MM.1S (cell line): ENCODE results near the gene ABHD17B.

ENCODE experiments used
- DNase-seq: peaks from one replicate; pipeline ENCODE4 v3.0.0-alpha.2; 2015
- H2AFZ ChIP-seq: fragments of 300-600 bp; sonication (generic); 2 replicates; pipeline ENCODE4 v1.6.0; 2016; ENCODE audit warnings: antibody characterized with exemption, low read length
- H3F3A ChIP-seq: fragments of 300-600 bp; sonication (generic); 2 replicates; pipeline ENCODE4 v1.6.1; 2016; ENCODE audit warnings: mild to moderate bottlenecking, antibody characterized with exemption, low read length, moderate library complexity, mixed read lengths; ENCODE audit not compliant: insufficient read depth
- H3K27ac ChIP-seq: fragments of 300-600 bp; sonication (generic); 2 replicates; pipeline ENCODE4 v1.5.1; 2016; ENCODE audit warnings: mild to moderate bottlenecking, low read length
- H3K27me3 ChIP-seq: fragments of 300-600 bp; sonication (generic); replicated peaks from 2 replicates; pipeline ENCODE4 v1.6.0; 2016; ENCODE audit warnings: low read length; ENCODE audit not compliant: insufficient read depth
- H3K36me3 ChIP-seq: fragments of 300-600 bp; sonication (generic); replicated peaks from 2 replicates; pipeline ENCODE4 v1.6.1; 2016; ENCODE audit warnings: mild to moderate bottlenecking, low read length, mixed read lengths; ENCODE audit not compliant: insufficient read depth
- H3K4me1 ChIP-seq: fragments of 300-600 bp; sonication (generic); 2 replicates; pipeline ENCODE4 v1.6.1; 2016; ENCODE audit warnings: low read length, mixed read lengths
- H3K4me2 ChIP-seq: fragments of 300-600 bp; sonication (generic); 2 replicates; pipeline ENCODE4 v1.6.0; 2016; ENCODE audit warnings: low read depth, low read length
- H3K4me3 ChIP-seq: fragments of 300-600 bp; sonication (generic); 2 replicates; pipeline ENCODE4 v1.5.1; 2016; ENCODE audit warnings: low read length, mixed read lengths
- H3K79me2 ChIP-seq: fragments of 300-600 bp; sonication (generic); 2 replicates; pipeline ENCODE4 v1.6.1; 2016; ENCODE audit warnings: mixed run types, low read length, mixed read lengths
- H3K9ac ChIP-seq: fragments of 300-600 bp; sonication (generic); 2 replicates; pipeline ENCODE4 v1.6.1; 2016; ENCODE audit warnings: low read length, mixed read lengths
- H3K9me2 ChIP-seq: fragments of 300-600 bp; sonication (generic); replicated peaks from 2 replicates; pipeline ENCODE4 v1.6.1; 2016; ENCODE audit warnings: mild to moderate bottlenecking, low read length, mixed read lengths; ENCODE audit not compliant: insufficient read depth
- H3K9me3 ChIP-seq: fragments of 300-600 bp; sonication (generic); replicated peaks from 2 replicates; pipeline ENCODE4 v1.6.1; 2016; ENCODE audit warnings: mild to moderate bottlenecking, low read length, mixed read lengths; ENCODE audit not compliant: insufficient read depth
- H4K20me1 ChIP-seq: fragments of 300-600 bp; sonication (generic); 2 replicates; pipeline ENCODE4 v1.6.1; 2016; ENCODE audit warnings: mild to moderate bottlenecking, low read length, moderate library complexity, mixed read lengths; ENCODE audit not compliant: insufficient read depth
- EZH2 ChIP-seq: fragments of 300-600 bp; sonication (generic); optimal IDR thresholded peaks from 2 replicates; pipeline ENCODE3; 2017; ENCODE audit warnings: low read depth, mild to moderate bottlenecking, antibody characterized with exemption, low read length, mixed read lengths
- EZH2phosphoT487 ChIP-seq: fragments of 300-600 bp; sonication (generic); IDR thresholded peaks from 2 replicates; pipeline ENCODE4 v1.6.1; 2018; ENCODE audit warnings: antibody characterized with exemption, low read length
- TF ChIP-seq, protein P1 (sequence below): fragments of 300-600 bp; sonication (generic); IDR thresholded peaks from 2 replicates; pipeline ENCODE4 v1.5.1; 2016; ENCODE audit warnings: antibody characterized with exemption, low read length, mixed read lengths

The ABHD17B gene

GRCh38 chr9:71835596-71835995 is 75.4 kb downstream of the ABHD17B start:
- no peak overlapping the region for H3K27ac ChIP-seq
- H3K9me2 ChIP-seq: no peaks in the 10 kb centered on the region
- no peak overlapping the region for H3K4me3 ChIP-seq
- H3F3A ChIP-seq: no peaks in the 10 kb centered on the region
- no peaks in the 10 kb centered on the region for H3K27me3 ChIP-seq
- TF ChIP-seq, protein P1, sequence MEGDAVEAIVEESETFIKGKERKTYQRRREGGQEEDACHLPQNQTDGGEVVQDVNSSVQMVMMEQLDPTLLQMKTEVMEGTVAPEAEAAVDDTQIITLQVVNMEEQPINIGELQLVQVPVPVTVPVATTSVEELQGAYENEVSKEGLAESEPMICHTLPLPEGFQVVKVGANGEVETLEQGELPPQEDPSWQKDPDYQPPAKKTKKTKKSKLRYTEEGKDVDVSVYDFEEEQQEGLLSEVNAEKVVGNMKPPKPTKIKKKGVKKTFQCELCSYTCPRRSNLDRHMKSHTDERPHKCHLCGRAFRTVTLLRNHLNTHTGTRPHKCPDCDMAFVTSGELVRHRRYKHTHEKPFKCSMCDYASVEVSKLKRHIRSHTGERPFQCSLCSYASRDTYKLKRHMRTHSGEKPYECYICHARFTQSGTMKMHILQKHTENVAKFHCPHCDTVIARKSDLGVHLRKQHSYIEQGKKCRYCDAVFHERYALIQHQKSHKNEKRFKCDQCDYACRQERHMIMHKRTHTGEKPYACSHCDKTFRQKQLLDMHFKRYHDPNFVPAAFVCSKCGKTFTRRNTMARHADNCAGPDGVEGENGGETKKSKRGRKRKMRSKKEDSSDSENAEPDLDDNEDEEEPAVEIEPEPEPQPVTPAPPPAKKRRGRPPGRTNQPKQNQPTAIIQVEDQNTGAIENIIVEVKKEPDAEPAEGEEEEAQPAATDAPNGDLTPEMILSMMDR: no peak
- TF ChIP-seq EZH2phosphoT487: no peak
- no peak for TF ChIP-seq EZH2
- no peak overlapping the region for H2AFZ ChIP-seq
- H3K9ac ChIP-seq: no peak overlapping the region
- no peak for DNase-seq
- no peaks in the 10 kb centered on the region for H4K20me1 ChIP-seq
- no peak overlapping the region for H3K4me2 ChIP-seq
- no peaks in the 10 kb centered on the region for H3K9me3 ChIP-seq
- no peaks in the 10 kb centered on the region for H3K36me3 ChIP-seq
- H3K4me1 ChIP-seq: no peaks in the 10 kb centered on the region
- H3K79me2 ChIP-seq: no peaks in the 10 kb centered on the region

GRCh38 chr9:71830929-71831328 is 80.1 kb downstream of the ABHD17B start:
- no peak overlapping the region for H3K27ac ChIP-seq
- H3K9ac ChIP-seq: no peak overlapping the region
- H2AFZ ChIP-seq: no peak overlapping the region
- H3K4me3 ChIP-seq: no peak overlapping the region
- H3K36me3 ChIP-seq: no peaks in the 10 kb centered on the region
- no peaks in the 10 kb centered on the region for H3K79me2 ChIP-seq
- no peaks in the 10 kb centered on the region for H3K9me2 ChIP-seq
- H3F3A ChIP-seq: no peaks in the 10 kb centered on the region
- H3K9me3 ChIP-seq: no peaks in the 10 kb centered on the region
- TF ChIP-seq, protein P1: no peak
- no peak for TF ChIP-seq EZH2
- H3K4me2 ChIP-seq: no peak overlapping the region
- no peak for DNase-seq
- H3K4me1 ChIP-seq: no peaks in the 10 kb centered on the region
- H3K27me3 ChIP-seq: no peaks in the 10 kb centered on the region
- H4K20me1 ChIP-seq: no peaks in the 10 kb centered on the region

- no peak overlapping the region for H3K4me3 ChIP-seq
- no peaks in the 10 kb centered on the region for H3K9me2 ChIP-seq
- H3K9ac ChIP-seq: no peak overlapping the region
- H3K27ac ChIP-seq: no peak overlapping the region
- no peaks in the 10 kb centered on the region for H3K9me3 ChIP-seq
- TF ChIP-seq, protein P1: no peak
- H2AFZ ChIP-seq: no peak overlapping the region
- H3F3A ChIP-seq: no peaks in the 10 kb centered on the region
- no peaks in the 10 kb centered on the region for H3K27me3 ChIP-seq
- no peak overlapping the region for H3K4me2 ChIP-seq
- H4K20me1 ChIP-seq: no peaks in the 10 kb centered on the region
- no peak for DNase-seq
- no peaks in the 10 kb centered on the region for H3K36me3 ChIP-seq
- no peaks in the 10 kb centered on the region for H3K4me1 ChIP-seq
- no peaks in the 10 kb centered on the region for H3K79me2 ChIP-seq
Observed at GRCh38 chr9:71830153-71830552, 80.8 kb downstream of the ABHD17B start.

GRCh38 chr9:71826279-71826678 is 84.7 kb downstream of the ABHD17B start:
- TF ChIP-seq EZH2phosphoT487 (no peak), EZH2 (no peak)
- TF ChIP-seq, protein P1: no peak
- no peak for DNase-seq
- H3K4me2 ChIP-seq: no peak overlapping the region
- H3K36me3 ChIP-seq: no peaks in the 10 kb centered on the region
- H3K4me1 ChIP-seq: no peaks in the 10 kb centered on the region
- no peaks in the 10 kb centered on the region for H3K9me2 ChIP-seq
- H2AFZ ChIP-seq: no peak overlapping the region
- no peaks in the 10 kb centered on the region for H3K79me2 ChIP-seq
- no peak overlapping the region for H3K9ac ChIP-seq
- no peak overlapping the region for H3K27ac ChIP-seq
- H3K9me3 ChIP-seq: no peaks in the 10 kb centered on the region
- no peaks in the 10 kb centered on the region for H4K20me1 ChIP-seq
- H3K27me3 ChIP-seq: no peaks in the 10 kb centered on the region
- no peak overlapping the region for H3K4me3 ChIP-seq
- H3F3A ChIP-seq: no peaks in the 10 kb centered on the region
